PC-3 (cell line): ENCODE measurements around the gene IFT81. TPM values are rescaled to one million over a fixed set of nuclear protein-coding genes. Genes with fewer than 3 reads are reported as not detected.

Experiments
- ATAC-seq: fragments of 200-7000 bp; cut with Tn5 transposase; 2 replicates; pipeline ENCODE4 v1.9.1; 2020; ENCODE audit warnings: mild to moderate bottlenecking, moderate library complexity
- BruUV-seq: library from RNA; stranded (reverse); fragments of 400-500 nt; replicated peaks from 2 replicates; lab custom pipeline; 2021; lab: Mats Ljungman, UMichigan
- CTCF ChIA-PET: fragments of 300-600 bp; sonication (Branson Sonifier 250); formaldehyde crosslinking; loops from one replicate; lab custom pipeline; 2022; ENCODE audit warnings: antibody characterized with exemption; lab: Charles Lee
- POLR2A ChIA-PET: fragments of 300-600 bp; sonication (Branson Sonifier 250); formaldehyde crosslinking; loops from one replicate; lab custom pipeline; 2022; ENCODE audit warnings: antibody characterized with exemption; ENCODE audit not compliant: unreplicated experiment; lab: Charles Lee
- DNase-seq: peaks from one replicate; pipeline ENCODE4 v3.0.0-alpha.2; 2015
- H2AFZ ChIP-seq: fragments of 300-600 bp; sonication (generic); 2 replicates; pipeline ENCODE4 v1.6.0; 2016; ENCODE audit warnings: antibody characterized with exemption, low read length
- H3F3A ChIP-seq: fragments of 300-600 bp; sonication (generic); one replicate; pipeline ENCODE4 v1.6.0; 2017; ENCODE audit warnings: antibody characterized with exemption, low read length, control low read depth, mild to moderate bottlenecking; ENCODE audit not compliant: unreplicated experiment
- H3K27ac ChIP-seq: fragments of 300-600 bp; sonication (generic); 2 replicates; pipeline ENCODE4 v1.5.1; 2016; ENCODE audit warnings: mild to moderate bottlenecking, low read length
- H3K27me3 ChIP-seq: fragments of 300-600 bp; sonication (generic); 2 replicates; pipeline ENCODE4 v1.6.1; 2016; ENCODE audit warnings: low read length, mixed read lengths
- H3K36me3 ChIP-seq: fragments of 300-600 bp; sonication (generic); 2 replicates; pipeline ENCODE4 v1.6.1; 2016; ENCODE audit warnings: low read depth, mixed run types, low read length, mixed read lengths
- H3K4me1 ChIP-seq: fragments of 300-600 bp; sonication (generic); 2 replicates; pipeline ENCODE4 v1.5.1; 2016; ENCODE audit warnings: low read length; ENCODE audit not compliant: insufficient read depth
- H3K4me2 ChIP-seq: fragments of 300-600 bp; sonication (generic); 2 replicates; pipeline ENCODE4 v1.6.0; 2016; ENCODE audit warnings: low read length
- H3K4me3 ChIP-seq: fragments of 300-600 bp; sonication (generic); 2 replicates; pipeline ENCODE4 v1.5.1; 2016; ENCODE audit warnings: mild to moderate bottlenecking, low read length, mixed read lengths
- H3K79me2 ChIP-seq: fragments of 300-600 bp; sonication (generic); 2 replicates; pipeline ENCODE4 v1.6.1; 2017; ENCODE audit warnings: low read length, mixed read lengths
- H3K9ac ChIP-seq: fragments of 300-600 bp; sonication (generic); 2 replicates; pipeline ENCODE4 v1.6.0; 2016; ENCODE audit warnings: mild to moderate bottlenecking, low read length
- H3K9me2 ChIP-seq: fragments of 300-600 bp; sonication (generic); replicated peaks from 2 replicates; pipeline ENCODE4 v1.6.1; 2016; ENCODE audit warnings: mixed run types, low read length, mixed read lengths
- H3K9me3 ChIP-seq: fragments of 300-600 bp; sonication (generic); 2 replicates; pipeline ENCODE4 v1.6.1; 2016; ENCODE audit warnings: low read length, mixed read lengths
- H4K20me1 ChIP-seq: fragments of 300-600 bp; sonication (generic); 2 replicates; pipeline ENCODE4 v1.6.1; 2016; ENCODE audit warnings: low read length, mixed read lengths
- EZH2 ChIP-seq: fragments of 300-600 bp; sonication (generic); IDR thresholded peaks from one replicate; pipeline ENCODE4 v1.6.1; 2017; ENCODE audit warnings: antibody characterized with exemption, mild to moderate bottlenecking, low read length; ENCODE audit not compliant: unreplicated experiment
- EZH2phosphoT487 ChIP-seq: fragments of 300-600 bp; sonication (generic); IDR thresholded peaks from 2 replicates; pipeline ENCODE4 v1.6.1; 2018; ENCODE audit warnings: mild to moderate bottlenecking, antibody characterized with exemption, low read length, borderline replicate concordance
- intact Hi-C: fragments of 100-400 bp; cut with micrococcal nuclease; formaldehyde crosslinking; loops from 2 replicates; pipeline ENCODE4 v1.9.0; 2023
- total RNA-seq: library from RNA; depleted of rRNA; stranded (reverse); fragments of >200 nt; gene quantifications from 2 replicates; pipeline ENCODE4 v1.2.3, GENCODE V29; 2014
- TF ChIP-seq, protein P1 (sequence below): fragments of 300-600 bp; sonication (generic); conservative IDR thresholded peaks from 2 replicates; pipeline ENCODE4 v1.5.1; 2017; ENCODE audit warnings: antibody characterized with exemption, low read depth, mild to moderate bottlenecking, low read length

Gene IFT81
- total RNA-seq, 1 experiment from 2014 or later: 10.1 TPM

DNA sequence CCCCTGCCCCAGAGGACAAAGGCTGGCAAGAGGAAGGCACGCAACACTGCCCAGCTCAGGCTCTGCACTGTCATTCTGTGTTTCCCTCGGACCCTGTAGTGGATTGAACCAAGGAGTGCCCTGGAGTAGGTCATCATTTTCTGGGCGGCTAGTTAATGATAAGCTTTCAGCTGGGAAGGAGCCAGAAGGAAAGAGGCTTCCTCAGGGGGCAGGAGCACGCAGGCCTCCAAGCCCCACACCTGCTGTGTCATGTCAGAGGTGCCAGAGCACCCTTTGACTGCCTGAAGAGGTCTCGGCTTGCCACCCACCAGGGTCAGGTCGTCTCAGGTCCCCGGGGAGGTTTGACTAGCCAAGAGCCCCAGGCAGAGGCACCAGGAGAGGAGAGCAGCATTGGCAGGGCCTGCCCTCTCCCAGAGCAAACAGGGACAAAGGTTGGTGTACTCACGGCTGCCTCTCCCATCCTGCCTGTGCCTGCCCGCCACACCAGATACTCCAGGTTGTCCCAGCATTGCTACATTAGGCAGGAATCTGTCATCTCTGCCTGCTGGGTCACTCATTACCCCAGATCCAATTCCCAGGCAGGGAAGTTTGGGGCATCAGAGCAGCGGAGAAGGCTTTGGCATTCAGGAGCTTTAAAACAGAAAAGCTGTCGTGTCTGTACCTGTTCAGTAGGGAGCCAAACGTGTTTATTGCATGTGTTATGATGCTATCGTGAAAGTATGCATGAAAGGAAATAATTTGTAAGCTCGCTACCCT, 123.4 kb downstream of the IFT81 start:
- ChIA-PET CTCF (interaction anchor here (0.6 to 0.9 kb wide), 3 partner anchors 23 to 33 kb away, joined by 3 to 4 read pairs (median 3); no protein-coding TSS in a partner anchor), POLR2A (interaction anchor here (0.6 to 0.9 kb wide), 2 partner anchors 33 to 83 kb away, joined by 4 to 5 read pairs; no protein-coding TSS in a partner anchor)
- ATAC-seq (peak; percentile 90), DNase-seq (peak; percentile 74)
- no peaks in the 10 kb centered on the region for H3K27me3 ChIP-seq
- peak overlapping the region; percentile 59 for H2AFZ ChIP-seq
- H3F3A ChIP-seq: no peaks in the 10 kb centered on the region
- H3K9me3 ChIP-seq: no peaks in the 10 kb centered on the region
- H3K79me2 ChIP-seq: no peaks in the 10 kb centered on the region
- H3K27ac ChIP-seq: peak overlapping the region; percentile 84
- BruUV-seq: TSS peak; percentile 37
- H3K36me3 ChIP-seq: no peaks in the 10 kb centered on the region
- H3K4me1 ChIP-seq: peaks cover 36% of the 10 kb centered on the region
- H3K9me2 ChIP-seq: no peaks in the 10 kb centered on the region
- intact Hi-C loops: no loop called here
- H3K4me3 ChIP-seq: peak overlapping the region; percentile 39; the same call in 1 of the 2 replicates
- TF ChIP-seq EZH2: no peak
- TF ChIP-seq EZH2phosphoT487: no peak
- TF ChIP-seq, protein P1, sequence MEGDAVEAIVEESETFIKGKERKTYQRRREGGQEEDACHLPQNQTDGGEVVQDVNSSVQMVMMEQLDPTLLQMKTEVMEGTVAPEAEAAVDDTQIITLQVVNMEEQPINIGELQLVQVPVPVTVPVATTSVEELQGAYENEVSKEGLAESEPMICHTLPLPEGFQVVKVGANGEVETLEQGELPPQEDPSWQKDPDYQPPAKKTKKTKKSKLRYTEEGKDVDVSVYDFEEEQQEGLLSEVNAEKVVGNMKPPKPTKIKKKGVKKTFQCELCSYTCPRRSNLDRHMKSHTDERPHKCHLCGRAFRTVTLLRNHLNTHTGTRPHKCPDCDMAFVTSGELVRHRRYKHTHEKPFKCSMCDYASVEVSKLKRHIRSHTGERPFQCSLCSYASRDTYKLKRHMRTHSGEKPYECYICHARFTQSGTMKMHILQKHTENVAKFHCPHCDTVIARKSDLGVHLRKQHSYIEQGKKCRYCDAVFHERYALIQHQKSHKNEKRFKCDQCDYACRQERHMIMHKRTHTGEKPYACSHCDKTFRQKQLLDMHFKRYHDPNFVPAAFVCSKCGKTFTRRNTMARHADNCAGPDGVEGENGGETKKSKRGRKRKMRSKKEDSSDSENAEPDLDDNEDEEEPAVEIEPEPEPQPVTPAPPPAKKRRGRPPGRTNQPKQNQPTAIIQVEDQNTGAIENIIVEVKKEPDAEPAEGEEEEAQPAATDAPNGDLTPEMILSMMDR: no peak
- no peaks in the 10 kb centered on the region for H4K20me1 ChIP-seq
- H3K9ac ChIP-seq: peak overlapping the region; percentile 57
- peak overlapping the region; percentile 68 for H3K4me2 ChIP-seq

DNA sequence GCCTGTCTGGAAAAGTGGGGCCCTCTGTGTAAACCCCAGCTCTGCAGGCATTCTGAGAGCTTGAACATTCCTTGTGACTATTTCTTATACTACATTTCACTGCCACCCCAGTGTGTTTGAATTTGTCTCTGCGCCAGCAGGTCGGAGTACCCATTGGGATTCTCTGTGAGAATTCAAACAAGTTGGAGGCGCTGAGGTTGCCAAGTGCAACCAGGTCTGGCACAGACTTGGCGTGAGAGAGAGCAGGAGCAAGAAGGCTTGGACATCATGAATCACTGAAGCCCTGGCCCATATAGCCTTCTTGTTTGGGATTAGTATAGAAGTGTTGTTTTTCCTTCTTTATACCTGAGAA, 123.9 kb downstream of the IFT81 start:
- TF ChIP-seq EZH2 (no peak), EZH2phosphoT487 (no peak)
- TF ChIP-seq, protein P1: no peak
- Histone ChIP-seq H3K4me2 (peak overlapping the region; percentile 68), H3K27me3 (no peaks in the 10 kb centered on the region), H3K79me2 (no peaks in the 10 kb centered on the region), H3K9me3 (no peaks in the 10 kb centered on the region), H3K27ac (peak overlapping the region; percentile 84), H4K20me1 (no peaks in the 10 kb centered on the region), H3K9ac (peak overlapping the region; percentile 57), H3K4me1 (peaks cover 36% of the 10 kb centered on the region), H3K36me3 (no peaks in the 10 kb centered on the region), H3K9me2 (no peaks in the 10 kb centered on the region), H3K4me3 (peak overlapping the region; percentile 39; the same call in 1 of the 2 replicates), H3F3A (no peaks in the 10 kb centered on the region), H2AFZ (peak overlapping the region; percentile 59)
- ChIA-PET CTCF (interaction anchor here (0.6 to 0.9 kb wide), 3 partner anchors 24 to 32 kb away, joined by 3 to 4 read pairs (median 3); no protein-coding TSS in a partner anchor), POLR2A (interaction anchor here (0.6 to 0.9 kb wide), 2 partner anchors 32 to 84 kb away, joined by 4 to 5 read pairs; no protein-coding TSS in a partner anchor)
- DNase-seq: no peak
- BruUV-seq: no TSS peak
- ATAC-seq: peak; percentile 7; the same call in 1 of the 2 replicates
- intact Hi-C loops: no loop called here

DNA sequence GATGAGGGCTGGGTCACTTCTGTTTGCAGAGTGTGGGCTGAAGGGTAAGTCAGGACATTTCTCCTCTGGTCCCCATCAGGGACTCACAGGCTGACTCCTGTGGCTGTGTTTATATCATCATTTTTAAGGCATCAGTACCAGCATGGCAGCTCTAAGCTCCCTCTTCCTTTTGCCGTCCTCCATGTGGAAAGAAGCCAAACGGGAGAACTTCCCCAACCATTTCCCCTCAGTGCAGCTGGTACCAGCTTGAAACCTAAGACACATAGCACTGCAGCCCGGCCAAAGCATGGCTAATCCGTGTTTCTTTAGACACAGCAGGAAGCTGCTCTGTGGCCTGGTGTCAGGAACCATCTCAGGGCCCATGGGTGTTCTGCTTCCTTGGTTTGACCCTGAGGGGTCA, 124.9 kb downstream of the IFT81 start:
- ChIA-PET POLR2A (no interaction called here), CTCF (no interaction called here)
- no peak for ATAC-seq
- no peak for DNase-seq
- no TSS peak for BruUV-seq
- no peaks in the 10 kb centered on the region for H3K9me3 ChIP-seq
- no peak overlapping the region for H3K4me2 ChIP-seq
- H3K79me2 ChIP-seq: no peaks in the 10 kb centered on the region
- H4K20me1 ChIP-seq: no peaks in the 10 kb centered on the region
- peak overlapping the region; percentile 84; the same call in 1 of the 2 replicates for H3K27ac ChIP-seq
- no peaks in the 10 kb centered on the region for H3K9me2 ChIP-seq
- H3K9ac ChIP-seq: no peak overlapping the region
- intact Hi-C loops: no loop called here
- no peak overlapping the region for H3K4me3 ChIP-seq
- no peak overlapping the region for H2AFZ ChIP-seq
- no peak for TF ChIP-seq EZH2
- TF ChIP-seq, protein P1: no peak
- TF ChIP-seq EZH2phosphoT487: no peak
- no peaks in the 10 kb centered on the region for H3F3A ChIP-seq
- H3K4me1 ChIP-seq: peaks cover 36% of the 10 kb centered on the region
- no peaks in the 10 kb centered on the region for H3K36me3 ChIP-seq
- no peaks in the 10 kb centered on the region for H3K27me3 ChIP-seq
